Lung (tissue), 12 donors: ENCODE data around the gene CARM1. TPM values are rescaled to one million over a fixed set of nuclear protein-coding genes. Genes with fewer than 3 reads are reported as not detected.

Experiments used
- ATAC-seq: fragments of 200-7000 bp; cut with Tn5 transposase; one replicate; pipeline ENCODE4 v1.9.1; 2020; ENCODE audit warnings: moderate number of reproducible peaks; ENCODE audit not compliant: insufficient read depth, low FRiP score
- DNase-seq, 3 donors: peaks; one replicate each; pipeline ENCODE4 v3.0.0-alpha.2; 2013 to 2017
- H3K27ac ChIP-seq, 2 donors: one replicate each; pipeline ENCODE4 v1.5.1; 2013; ENCODE audit warnings: mild to moderate bottlenecking in 2 of 2, moderate library complexity in 2 of 2, control low read depth in 1 of 2, inconsistent platforms in 1 of 2, low read depth in 1 of 2, low read length in 1 of 2
- H3K27me3 ChIP-seq, 3 donors: one replicate each; pipeline ENCODE4 v1.5.1; 2013; ENCODE audit warnings: low read length in 2 of 3; ENCODE audit not compliant: control insufficient read depth in 3 of 3, insufficient read depth in 3 of 3
- H3K36me3 ChIP-seq, 4 donors: one replicate each; pipeline ENCODE4 v1.5.1; 2013; ENCODE audit warnings: low read length in 4 of 4, mild to moderate bottlenecking in 1 of 4, moderate library complexity in 1 of 4; ENCODE audit not compliant: control insufficient read depth in 4 of 4, insufficient read depth in 4 of 4
- H3K4me1 ChIP-seq, 5 donors: one replicate each; pipeline ENCODE4 v1.5.1; 2013; ENCODE audit warnings: low read length in 5 of 5, mild to moderate bottlenecking in 2 of 5, moderate library complexity in 1 of 5; ENCODE audit not compliant: control insufficient read depth in 5 of 5, insufficient read depth in 5 of 5
- H3K4me3 ChIP-seq: one replicate; pipeline ENCODE4 v1.5.1; 2013; ENCODE audit warnings: mild to moderate bottlenecking, control low read depth, moderate library complexity
- H3K9ac ChIP-seq, 2 donors: one replicate each; pipeline ENCODE4 v1.5.1; 2013; ENCODE audit warnings: low read length in 2 of 2, control low read depth in 1 of 2; ENCODE audit not compliant: insufficient read depth in 1 of 2
- H3K9me3 ChIP-seq, 4 donors: one replicate each; pipeline ENCODE4 v1.5.1; 2013; ENCODE audit warnings: low read length in 3 of 4, mild to moderate bottlenecking in 1 of 4, moderate library complexity in 1 of 4; ENCODE audit not compliant: control insufficient read depth in 4 of 4, insufficient read depth in 3 of 4
- WGBS, 2 donors: extraction: QIAGEN DNeasy Blood & Tissue Kit; methylation state at CpG; one replicate each; pipeline ENCODE4 v1.1.7; 2013; 5-methylcytosine and 5-hydroxymethylcytosine counted together
- polyA plus RNA-seq, 2 donors: library from polyadenylated mRNA; stranded (reverse); fragments of 200-250 nt; gene quantifications; one replicate each; pipeline ENCODE4 v1.2.1, GENCODE V29; 2013
- total RNA-seq, 2 donors: library from RNA; depleted of rRNA in 1 of 2; stranded (reverse); fragments of >200 nt in 1 of 2; gene quantifications; one replicate each; pipeline ENCODE4 v1.2.1, GENCODE V29; 2014 to 2021
- TF ChIP-seq, protein P1 (sequence below): IDR thresholded peaks from 2 replicates; pipeline ENCODE4 v1.5.1; 2012; ENCODE audit warnings: mild to moderate bottlenecking; ENCODE audit errors: control extremely low read depth, extremely low read depth
- donor health status: control.
- donor health status: control.
- donor health status: Bipolar disorder and iron deficiency.
- donor health status: healthy.
- donor health status: DM: yes; HTN: yes; CAD: no.

The CARM1 gene
- total and polyA plus RNA-seq, 4 donors: 19.9 to 35.5 (median 27.9) TPM

DNA sequence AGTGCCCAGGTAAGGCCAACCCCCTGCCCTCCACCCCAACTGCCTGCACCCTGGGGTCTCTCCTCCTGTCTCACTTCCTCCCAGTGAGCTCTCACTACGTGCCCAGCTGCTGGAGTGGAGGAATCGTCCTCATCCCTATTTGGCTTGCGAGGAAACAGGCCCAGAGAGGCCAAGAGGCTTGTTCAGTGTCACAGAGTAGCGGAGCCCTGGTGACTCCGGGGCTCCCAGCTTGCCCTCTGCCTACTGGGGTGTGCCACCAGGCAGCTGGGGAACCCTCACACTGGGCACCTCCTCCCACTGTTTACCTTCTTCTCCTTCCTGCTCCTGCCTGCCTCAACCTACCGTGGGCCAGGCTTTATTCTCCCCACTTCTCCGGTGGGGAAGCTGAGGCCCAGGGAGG, 41.0 kb upstream of the CARM1 start:
- TF ChIP-seq, protein P1, sequence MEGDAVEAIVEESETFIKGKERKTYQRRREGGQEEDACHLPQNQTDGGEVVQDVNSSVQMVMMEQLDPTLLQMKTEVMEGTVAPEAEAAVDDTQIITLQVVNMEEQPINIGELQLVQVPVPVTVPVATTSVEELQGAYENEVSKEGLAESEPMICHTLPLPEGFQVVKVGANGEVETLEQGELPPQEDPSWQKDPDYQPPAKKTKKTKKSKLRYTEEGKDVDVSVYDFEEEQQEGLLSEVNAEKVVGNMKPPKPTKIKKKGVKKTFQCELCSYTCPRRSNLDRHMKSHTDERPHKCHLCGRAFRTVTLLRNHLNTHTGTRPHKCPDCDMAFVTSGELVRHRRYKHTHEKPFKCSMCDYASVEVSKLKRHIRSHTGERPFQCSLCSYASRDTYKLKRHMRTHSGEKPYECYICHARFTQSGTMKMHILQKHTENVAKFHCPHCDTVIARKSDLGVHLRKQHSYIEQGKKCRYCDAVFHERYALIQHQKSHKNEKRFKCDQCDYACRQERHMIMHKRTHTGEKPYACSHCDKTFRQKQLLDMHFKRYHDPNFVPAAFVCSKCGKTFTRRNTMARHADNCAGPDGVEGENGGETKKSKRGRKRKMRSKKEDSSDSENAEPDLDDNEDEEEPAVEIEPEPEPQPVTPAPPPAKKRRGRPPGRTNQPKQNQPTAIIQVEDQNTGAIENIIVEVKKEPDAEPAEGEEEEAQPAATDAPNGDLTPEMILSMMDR: no peak
- H3K36me3 ChIP-seq: peaks cover 6 to 58% (median 16%) of the 10 kb centered on the region in 4 donors
- no peaks in the 10 kb centered on the region for H3K27me3 ChIP-seq
- no peak overlapping the region for H3K9ac ChIP-seq
- no peaks in the 10 kb centered on the region for H3K9me3 ChIP-seq
- DNase-seq (no peak), ATAC-seq (no peak)
- no peak overlapping the region for H3K4me3 ChIP-seq
- 88% methylated on average over 7 of the region's 7 CpGs for WGBS, 2 donors
- H3K4me1 ChIP-seq: peaks cover 0 to 3% (median 0%) of the 10 kb centered on the region in 5 donors
- H3K27ac ChIP-seq: no peak overlapping the region

DNA sequence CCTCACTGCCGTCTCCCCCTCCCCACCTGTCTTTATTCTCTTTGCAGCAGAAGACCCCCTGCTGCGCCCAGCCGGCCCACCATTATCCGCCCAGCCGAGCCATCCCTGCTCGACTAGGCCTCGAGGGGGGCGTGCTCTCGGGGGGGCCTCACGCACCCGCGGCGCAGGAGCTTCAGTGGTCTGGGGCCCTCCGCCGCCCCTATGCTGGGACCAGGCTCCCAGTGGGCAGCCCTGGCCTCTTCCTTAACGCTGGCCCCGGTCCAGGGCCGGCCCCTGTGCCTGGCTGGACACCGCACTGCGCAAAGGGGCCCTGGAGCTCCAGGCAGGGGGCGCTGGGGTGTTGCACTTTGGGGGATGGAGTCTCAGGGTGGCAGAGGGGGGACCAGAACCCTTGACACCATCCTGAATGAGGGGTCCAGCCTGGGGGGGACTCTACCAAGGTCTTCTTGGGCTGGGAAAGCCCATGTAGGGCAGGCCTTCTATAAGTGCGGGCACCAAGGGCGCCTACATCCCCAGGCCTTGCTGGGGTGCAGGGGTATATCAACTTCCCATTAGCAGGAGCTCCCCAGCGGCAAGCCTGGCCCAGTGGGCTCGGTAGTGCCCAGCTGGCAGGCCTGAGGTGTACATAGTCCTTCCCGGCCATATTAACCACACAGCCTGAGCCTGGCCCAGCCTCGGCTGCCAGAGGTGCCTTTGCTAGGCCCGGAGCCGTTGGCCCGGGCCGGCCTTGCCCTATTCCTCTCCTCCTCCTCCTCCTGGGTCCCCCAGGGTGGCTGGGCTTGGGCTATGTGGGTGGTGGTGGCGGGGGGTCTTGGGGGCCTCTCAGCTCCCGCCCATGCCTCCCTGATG, 40.2 kb upstream of the CARM1 start:
- H3K27ac ChIP-seq: no peak overlapping the region
- 91 to 92% methylated on average over 32 to 33 of the region's 33 CpGs for WGBS, 2 donors
- DNase-seq (no peak), ATAC-seq (no peak)
- TF ChIP-seq, protein P1: no peak
- H3K27me3 ChIP-seq: no peaks in the 10 kb centered on the region
- H3K4me3 ChIP-seq: no peak overlapping the region
- no peak overlapping the region for H3K9ac ChIP-seq
- H3K9me3 ChIP-seq: no peaks in the 10 kb centered on the region
- peaks cover 6 to 53% (median 12%) of the 10 kb centered on the region in 4 donors for H3K36me3 ChIP-seq
- H3K4me1 ChIP-seq: peaks cover 0 to 3% (median 0%) of the 10 kb centered on the region in 5 donors

DNA sequence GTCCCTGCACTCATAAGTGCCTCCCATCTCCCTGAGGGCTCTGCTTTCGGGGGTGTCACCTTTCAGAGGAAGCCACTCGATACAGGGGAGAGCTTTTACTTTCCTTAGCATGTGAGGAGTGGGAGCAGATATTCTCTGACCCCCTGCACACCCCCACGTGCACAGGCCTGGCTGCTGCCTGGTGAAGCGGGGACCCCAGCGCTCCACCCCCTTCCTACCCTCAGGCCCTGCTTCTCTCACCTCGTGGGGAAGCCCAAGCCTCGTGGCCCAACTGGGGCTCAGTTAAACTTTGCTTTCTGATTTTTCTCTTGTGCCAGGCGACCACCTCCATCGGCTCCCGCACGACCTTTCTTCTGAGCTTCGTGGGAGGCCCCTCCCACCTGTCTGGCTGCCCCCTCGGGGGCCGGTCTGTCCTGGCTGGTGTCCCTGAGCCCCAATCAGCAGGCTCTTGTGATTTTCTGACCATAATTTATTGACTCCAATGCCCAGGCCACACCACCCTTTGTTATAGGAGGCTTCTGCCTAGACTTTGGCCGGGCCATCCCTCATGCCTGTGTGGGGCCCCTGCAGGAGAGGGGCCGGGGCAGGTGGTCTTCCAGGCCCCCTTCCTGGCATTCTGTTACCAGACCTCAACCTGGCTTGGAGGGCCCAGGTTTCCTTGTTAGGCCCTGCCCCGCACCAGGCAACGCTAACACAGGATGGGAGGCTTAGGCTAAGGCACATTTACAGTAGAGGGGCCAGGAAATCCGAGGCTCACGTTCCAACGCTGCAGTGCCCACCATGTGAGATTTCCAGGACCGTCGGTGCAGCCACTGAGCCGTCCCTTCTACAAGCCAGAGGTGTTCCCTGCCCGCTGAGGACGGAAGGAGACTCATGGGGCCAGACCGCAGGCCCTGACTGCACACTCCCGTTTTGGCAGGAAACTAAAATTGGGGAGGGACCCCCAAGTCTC, 39.1 kb upstream of the CARM1 start:
- Histone ChIP-seq H3K27me3 (no peaks in the 10 kb centered on the region), H3K9me3 (peaks cover 0 to 7% (median 0%) of the 10 kb centered on the region in 4 donors), H3K9ac (no peak overlapping the region), H3K4me3 (no peak overlapping the region), H3K36me3 (peaks cover 3 to 45% (median 8%) of the 10 kb centered on the region in 4 donors), H3K27ac (no peak overlapping the region), H3K4me1 (peaks cover 0 to 9% (median 6%) of the 10 kb centered on the region in 5 donors)
- TF ChIP-seq, protein P1: no peak
- 86 to 89% methylated on average over 28 of the region's 28 CpGs for WGBS, 2 donors
- DNase-seq (no peak), ATAC-seq (no peak)
